Left lung (tissue), 10 donors: ENCODE results near the gene CELF6. TPM values are rescaled to one million over a fixed set of nuclear protein-coding genes. Genes with fewer than 3 reads are reported as not detected.

Experiments used
- ATAC-seq: fragments of 200-7000 bp; cut with Tn5 transposase; one replicate; pipeline ENCODE4 v1.9.1; 2020; ENCODE audit warnings: moderate library complexity
- DNase-seq, 4 donors: peaks; one replicate each; pipeline ENCODE4 v3.0.0-alpha.2; 2013 to 2020
- H3K27ac ChIP-seq, 2 donors: fragments of 200-600 bp; sonication (generic) in 1 of 2; one replicate each; pipeline versions ENCODE4 v1.5.0 to v1.8.0; 2020 to 2021
- H3K27me3 ChIP-seq, 2 donors: fragments of 200-600 bp; sonication (generic) in 1 of 2; one replicate each; pipeline versions ENCODE4 v1.5.0 to v1.8.0; 2020 to 2021
- H3K36me3 ChIP-seq, 2 donors: fragments of 200-600 bp; sonication (generic) in 1 of 2; one replicate each; pipeline versions ENCODE4 v1.5.0 to v1.8.0; 2020 to 2021
- H3K4me1 ChIP-seq, 2 donors: fragments of 200-600 bp; one replicate each; pipeline ENCODE4 v1.8.0; 2021
- H3K4me3 ChIP-seq, 2 donors: fragments of 200-600 bp; sonication (generic) in 1 of 2; one replicate each; pipeline versions ENCODE4 v1.5.0 to v1.8.0; 2020 to 2021; ENCODE audit warnings: mild to moderate bottlenecking in 1 of 2
- H3K9me3 ChIP-seq, 2 donors: fragments of 200-600 bp; sonication (generic) in 1 of 2; one replicate each; pipeline versions ENCODE4 v1.5.0 to v1.8.0; 2020 to 2021
- CTCF ChIP-seq, 2 donors: fragments of 200-600 bp; sonication (generic) in 1 of 2; IDR thresholded peaks; one replicate each; pipeline versions ENCODE4 v1.5.0 to v1.8.0; 2021; ENCODE audit warnings: antibody characterized with exemption in 2 of 2
- intact Hi-C, 2 donors: fragments of 100-400 bp; cut with DNase I; formaldehyde crosslinking; loops; one replicate each; pipeline versions ENCODE4 v1.11.2 to v1.14.2; 2022
- polyA plus RNA-seq, 6 donors: library from polyadenylated mRNA; unstranded; fragments of 120-200 nt; gene quantifications; one replicate each; pipeline ENCODE4 v1.2.1, GENCODE V29; 2013; ENCODE audit not compliant: insufficient read length in 6 of 6
- total RNA-seq, 2 donors: library from RNA; stranded (reverse); fragmentation: NEBNext Ultra II Directional; extraction: Animal tissue kit (Norgen Biotek cat#: 25700); gene quantifications; one replicate each; pipeline ENCODE4 v1.2.1, GENCODE V29; 2021
- donor health status: DM: no; HTN: yes; CAD: no.
- donor health status: DM: no; HTN: no; CAD: no.

CELF6 gene
- total and polyA plus RNA-seq, 8 donors = 1.3 to 4.7 (median 3.3) TPM

GRCh38 chr15:72248514-72248913, 71.4 kb downstream of the CELF6 start:
- Histone ChIP-seq H3K4me3 (no peak overlapping the region), H3K27ac (no peak overlapping the region), H3K27me3 (no peaks in the 10 kb centered on the region), H3K4me1 (peaks cover 0 to 8% of the 10 kb centered on the region in 2 donors), H3K9me3 (no peaks in the 10 kb centered on the region), H3K36me3 (peaks cover 0 to 90% of the 10 kb centered on the region in 2 donors)
- ATAC-seq = no peak
- intact Hi-C loops = no loop called here
- TF ChIP-seq CTCF (IDR thresholded peaks at IDR 0.05) = no peak
- DNase-seq = no peak

- ATAC-seq = no peak
- no peaks in the 10 kb centered on the region for H3K27me3 ChIP-seq
- peaks cover 0 to 68% of the 10 kb centered on the region in 2 donors for H3K36me3 ChIP-seq
- DNase-seq = no peak
- H3K4me3 ChIP-seq = no peak overlapping the region
- no peak for TF ChIP-seq CTCF (IDR thresholded peaks at IDR 0.05)
- H3K27ac ChIP-seq = no peak overlapping the region
- peaks cover 0 to 7% of the 10 kb centered on the region in 2 donors for H3K4me1 ChIP-seq
- intact Hi-C loops = no loop called here
- H3K9me3 ChIP-seq = no peaks in the 10 kb centered on the region
Observed at GRCh38 chr15:72242775-72243370, 77.1 kb downstream of the CELF6 start.

GRCh38 chr15:72239652-72240051, 80.3 kb downstream of the CELF6 start:
- peaks cover 0 to 42% of the 10 kb centered on the region in 2 donors for H3K36me3 ChIP-seq
- intact Hi-C loops = no loop called here

GRCh38 chr15:72238586-72238985, 81.4 kb downstream of the CELF6 start:
- H3K4me1 ChIP-seq = peaks cover 10 to 28% of the 10 kb centered on the region in 2 donors
- DNase-seq = no peak
- H3K36me3 ChIP-seq = peaks cover 0 to 36% of the 10 kb centered on the region in 2 donors
- H3K27ac ChIP-seq = no peak overlapping the region
- H3K4me3 ChIP-seq = no peak overlapping the region
- no peaks in the 10 kb centered on the region for H3K9me3 ChIP-seq
- no peaks in the 10 kb centered on the region for H3K27me3 ChIP-seq
- intact Hi-C loops = no loop called here
- ATAC-seq = no peak
- no peak for TF ChIP-seq CTCF (IDR thresholded peaks at IDR 0.05)

More at GRCh38 chr15:72239652-72240051, 80.3 kb downstream of the CELF6 start:
- no peak overlapping the region for H3K27ac ChIP-seq
- no peak for TF ChIP-seq CTCF (IDR thresholded peaks at IDR 0.05)
- ATAC-seq (no peak), DNase-seq (no peak)
- H3K27me3 ChIP-seq = no peaks in the 10 kb centered on the region
- H3K4me1 ChIP-seq = peaks cover 10 to 25% of the 10 kb centered on the region in 2 donors
- H3K4me3 ChIP-seq = no peak overlapping the region
- no peaks in the 10 kb centered on the region for H3K9me3 ChIP-seq

- H3K4me3 ChIP-seq = no peak overlapping the region
- H3K4me1 ChIP-seq = peaks cover 10 to 34% of the 10 kb centered on the region in 2 donors
- intact Hi-C loops = no loop called here
- H3K36me3 ChIP-seq = peaks cover 0 to 28% of the 10 kb centered on the region in 2 donors
- H3K9me3 ChIP-seq = no peaks in the 10 kb centered on the region
- H3K27me3 ChIP-seq = no peaks in the 10 kb centered on the region
- ATAC-seq (no peak), DNase-seq (no peak)
- H3K27ac ChIP-seq = peak overlapping the region; percentile 53 to 81
- no peak for TF ChIP-seq CTCF (IDR thresholded peaks at IDR 0.05)
Observed at GRCh38 chr15:72237853-72238224, 82.1 kb downstream of the CELF6 start.
